Suprapubic skin (tissue), 3 donors: Measurements from ENCODE around the gene FIGN.

Experiments
- CTCF ChIP-seq, 2 donors: fragments of 200-600 bp in 1 of 2; fragments of 450-650 bp in 1 of 2; sonication (generic) in 1 of 2; IDR thresholded peaks; one replicate each; pipeline ENCODE4 v1.5.1; 2016 to 2019; ENCODE audit warnings: antibody characterized with exemption in 2 of 2, mild to moderate bottlenecking in 1 of 2, moderate library complexity in 1 of 2
- POLR2A ChIP-seq, 2 donors: fragments of 450-650 bp; IDR thresholded peaks; one replicate each; pipeline ENCODE4 v1.6.1; 2017; ENCODE audit warnings: antibody characterized with exemption in 2 of 2, mild to moderate bottlenecking in 2 of 2, moderate library complexity in 2 of 2

- TF ChIP-seq POLR2A (IDR thresholded peaks at IDR 0.05) (no peak), CTCF (IDR thresholded peaks at IDR 0.05) (no peak)
These were observed 37.5 kb upstream of the FIGN start for GRCh38 chr2:163773276-163773675.
